GM12801 (cell line): ENCODE data around the gene ACD.

Experiments
- CTCF ChIP-seq: IDR thresholded peaks from one replicate; pipeline ENCODE4 v1.5.1; 2011; ENCODE audit warnings: control low read depth; ENCODE audit not compliant: insufficient read length; ENCODE audit errors: extremely low read depth

ACD gene

DNA sequence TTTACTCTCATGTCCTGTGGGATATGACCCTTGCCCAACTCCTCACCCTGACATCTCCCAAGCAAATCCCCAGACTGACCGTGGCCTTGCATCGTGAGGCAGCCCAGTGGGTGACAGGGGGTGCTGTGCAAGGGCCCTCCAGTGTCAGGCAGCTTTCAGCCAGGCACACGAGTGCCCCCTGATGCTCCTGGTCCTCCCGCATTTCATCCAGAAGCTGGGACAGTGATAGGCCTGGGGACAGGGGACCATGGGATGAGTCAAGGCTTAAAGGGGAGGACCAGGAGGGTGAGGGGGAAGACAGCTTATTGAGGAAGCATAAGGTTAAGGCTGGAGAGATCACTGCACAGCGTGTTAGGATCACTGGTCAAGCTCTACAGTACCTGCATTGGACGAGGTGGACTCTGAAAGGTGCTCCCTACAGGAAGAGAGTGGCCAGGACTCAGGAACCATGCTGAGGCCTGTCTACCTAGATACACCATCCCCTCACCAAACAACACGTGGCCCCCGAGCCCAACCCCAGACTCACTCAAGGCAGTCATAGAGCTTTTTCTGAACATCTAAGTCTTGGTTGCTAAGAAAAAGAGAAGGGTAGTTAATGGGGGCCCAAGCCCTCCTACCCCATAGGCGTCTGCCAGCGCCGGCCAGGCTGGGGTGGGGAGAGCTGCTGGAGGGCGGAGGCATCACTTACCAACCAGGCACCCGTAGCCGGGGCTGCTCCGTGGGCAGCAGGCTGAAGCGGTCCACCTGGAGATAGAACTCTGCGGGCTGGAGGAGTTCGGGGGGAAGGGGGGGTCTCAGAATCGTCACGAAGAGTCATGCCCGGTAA is 998 bp downstream of the ACD start:
- TF ChIP-seq CTCF, result no peak

GRCh38 chr16:67657751-67658518 is 2.1 kb downstream of the ACD start:
- no peak for TF ChIP-seq CTCF

GRCh38 chr16:67657017-67657608 is 2.9 kb downstream of the ACD start:
- TF ChIP-seq CTCF, result no peak

DNA sequence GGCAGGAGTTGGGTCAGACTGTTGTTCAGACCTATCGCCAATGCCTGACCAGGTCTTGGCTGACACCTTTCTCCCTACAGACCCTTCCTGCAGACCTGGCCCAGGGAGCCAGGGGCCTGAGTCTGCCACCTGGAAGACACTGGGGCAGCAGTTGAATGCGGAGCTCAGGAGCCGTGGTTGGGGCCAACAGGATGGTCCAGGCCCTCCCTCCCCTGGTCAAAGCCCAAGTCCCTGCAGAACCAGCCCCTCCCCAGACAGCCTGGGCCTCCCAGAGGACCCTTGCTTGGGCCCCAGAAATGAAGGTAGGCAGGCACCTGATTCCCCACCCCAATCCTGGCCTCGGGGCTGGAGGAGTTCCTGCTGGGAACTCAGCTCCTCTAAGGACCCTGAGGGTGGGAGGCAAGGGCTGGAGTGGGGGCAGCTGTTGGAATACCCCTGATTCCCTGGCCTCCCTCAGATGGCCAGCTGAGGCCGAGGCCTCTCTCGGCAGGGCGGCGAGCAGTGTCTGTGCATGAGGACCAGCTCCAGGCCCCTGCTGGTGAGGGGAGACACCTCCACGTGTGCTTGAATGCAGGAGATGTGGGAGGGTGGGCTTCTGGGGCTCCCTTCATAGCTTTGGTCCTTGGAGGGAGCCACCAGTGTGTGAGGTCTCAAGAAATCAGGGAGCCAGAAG is 3.6 kb downstream of the ACD start:
- no peak for TF ChIP-seq CTCF

GRCh38 chr16:67655363-67655762 is 4.7 kb downstream of the ACD start:
- TF ChIP-seq CTCF, result no peak

DNA sequence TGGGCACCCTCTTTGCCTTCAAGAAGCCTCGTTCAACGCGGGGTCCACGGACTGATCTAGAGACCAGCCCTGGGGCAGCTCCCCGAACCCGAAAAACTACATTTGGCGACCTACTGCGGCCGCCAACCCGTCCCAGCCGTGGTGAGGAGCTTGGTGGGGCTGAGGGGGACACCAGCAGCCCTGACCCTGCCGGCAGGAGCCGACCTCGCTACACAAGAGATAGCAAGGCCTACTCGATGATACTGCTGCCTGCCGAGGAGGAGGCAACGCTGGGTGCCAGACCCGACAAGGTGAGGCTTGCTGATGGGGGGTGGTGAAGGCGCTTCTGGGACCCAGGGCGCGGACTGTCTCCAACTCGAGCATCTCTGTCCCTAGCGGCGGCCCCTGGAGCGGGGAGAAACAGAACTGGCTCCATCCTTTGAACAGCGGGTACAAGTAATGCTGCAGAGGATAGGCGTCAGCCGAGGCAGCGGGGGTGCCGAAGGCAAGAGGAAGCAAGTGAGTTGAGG is 5.6 kb downstream of the ACD start:
- no peak for TF ChIP-seq CTCF

- TF ChIP-seq CTCF, result no peak
These were observed 6.2 kb downstream of the ACD start for GRCh38 chr16:67653789-67654402.
